Keratinocyte (primary cell): ENCODE results near the gene PSG7.
"Not testable (repeated sequence)": the region's sequence is repeated elsewhere in the genome, so short reads cannot be mapped to it uniquely, and the experiment has no call there.

Source experiments
- CTCF ChIP-seq, 3 experiments: IDR thresholded peaks in 1 of 3; conservative IDR thresholded peaks in 1 of 3; optimal IDR thresholded peaks in 1 of 3; 2 replicates in 2 of 3; 3 replicates in 1 of 3; pipeline versions ENCODE3 to v1.5.1; 2011; ENCODE audit warnings: low read length in 3 of 3, mild to moderate bottlenecking in 3 of 3, moderate library complexity in 2 of 3, control low read depth in 1 of 3, inconsistent platforms in 1 of 3; ENCODE audit not compliant: insufficient read depth in 2 of 3; ENCODE audit errors: extremely low read depth in 1 of 3
- EZH2 ChIP-seq: IDR thresholded peaks from one replicate; pipeline ENCODE4 v1.6.1; 2012; ENCODE audit warnings: inconsistent platforms, mild to moderate bottlenecking, low read length, moderate library complexity

- not testable (repeated sequence) for TF ChIP-seq EZH2; CTCF (optimal IDR thresholded peaks at IDR 0.05 in 1 of 3, IDR thresholded peaks at IDR 0.05 in 1 of 3, conservative IDR thresholded peaks at IDR 0.05 in 1 of 3; ENCODE audit: extremely low read depth in 1 of 3, insufficient read depth in 2 of 3, low read length in 3 of 3)
Observed at GRCh38 chr19:42971451-42971850, 34.4 kb upstream of the PSG7 start.
